Measurements from ENCODE around the gene PPHLN1. TPM values are rescaled to one million over a fixed set of nuclear protein-coding genes. Genes with fewer than 3 reads are reported as not detected.
A peak's percentile ranks its signal among the peaks of the same experiment; 100 is the strongest.

PPHLN1 gene
- polyA plus RNA-seq, 3 donors, result 40.7 to 74.8 (median 68.7) TPM

DNA sequence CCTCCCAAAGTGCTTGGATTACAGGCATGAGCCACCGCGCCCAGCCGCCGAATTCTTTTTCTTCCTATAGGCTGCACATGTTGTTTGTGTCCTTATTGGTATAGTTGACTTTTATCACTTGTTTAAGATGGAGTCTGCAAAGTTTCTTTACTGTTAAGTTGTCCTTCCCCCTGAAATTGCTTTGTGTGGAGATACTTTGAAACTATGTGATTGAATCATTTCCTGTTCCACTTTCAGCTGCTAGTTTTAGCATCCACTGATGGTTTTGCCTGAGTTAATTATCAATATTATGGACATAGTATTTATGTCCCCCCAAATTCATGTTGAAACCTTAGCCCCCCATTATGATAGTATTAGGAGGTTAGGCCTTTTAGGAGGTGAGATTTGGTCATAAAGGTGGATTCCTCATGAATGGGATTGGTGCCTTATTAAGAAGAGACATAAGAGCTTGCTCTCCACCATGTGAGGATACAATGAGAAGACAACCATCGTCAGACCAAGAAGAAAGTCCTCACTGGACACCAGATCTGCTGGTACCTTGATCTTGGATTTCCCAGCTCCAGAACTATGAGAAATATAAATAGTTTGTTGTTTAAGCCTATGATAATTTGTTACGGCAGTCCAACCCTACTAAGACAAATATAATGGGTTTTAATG, 34.9 kb downstream of the PPHLN1 start:
- no peak overlapping the region for H3K9ac ChIP-seq (ENCODE audit: insufficient read depth, low read length, poor library complexity, severe bottlenecking)
- TF ChIP-seq, protein P1, sequence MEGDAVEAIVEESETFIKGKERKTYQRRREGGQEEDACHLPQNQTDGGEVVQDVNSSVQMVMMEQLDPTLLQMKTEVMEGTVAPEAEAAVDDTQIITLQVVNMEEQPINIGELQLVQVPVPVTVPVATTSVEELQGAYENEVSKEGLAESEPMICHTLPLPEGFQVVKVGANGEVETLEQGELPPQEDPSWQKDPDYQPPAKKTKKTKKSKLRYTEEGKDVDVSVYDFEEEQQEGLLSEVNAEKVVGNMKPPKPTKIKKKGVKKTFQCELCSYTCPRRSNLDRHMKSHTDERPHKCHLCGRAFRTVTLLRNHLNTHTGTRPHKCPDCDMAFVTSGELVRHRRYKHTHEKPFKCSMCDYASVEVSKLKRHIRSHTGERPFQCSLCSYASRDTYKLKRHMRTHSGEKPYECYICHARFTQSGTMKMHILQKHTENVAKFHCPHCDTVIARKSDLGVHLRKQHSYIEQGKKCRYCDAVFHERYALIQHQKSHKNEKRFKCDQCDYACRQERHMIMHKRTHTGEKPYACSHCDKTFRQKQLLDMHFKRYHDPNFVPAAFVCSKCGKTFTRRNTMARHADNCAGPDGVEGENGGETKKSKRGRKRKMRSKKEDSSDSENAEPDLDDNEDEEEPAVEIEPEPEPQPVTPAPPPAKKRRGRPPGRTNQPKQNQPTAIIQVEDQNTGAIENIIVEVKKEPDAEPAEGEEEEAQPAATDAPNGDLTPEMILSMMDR (IDR thresholded peaks at IDR 0.05), result no peak
- Mint-ChIP-seq H3K9me3 (no peaks in the 10 kb centered on the region), H3K36me3 (peaks cover 34 to 36% of the 10 kb centered on the region in 2 donors), H3K4me3 (no peak overlapping the region), H3K27me3 (ENCODE audit: low read depth in 3 of 3) (no peaks in the 10 kb centered on the region), H3K4me1 (peaks cover 12% of the 10 kb centered on the region), H3K27ac (peak overlapping the region in 2 of 7 donors; percentile 26 to 36)
- H3K9me3 ChIP-seq (replicated peaks in 1 of 2; ENCODE audit: control insufficient read depth in 1 of 2, insufficient read depth in 1 of 2, low read length in 2 of 2), result no peaks in the 10 kb centered on the region
- H3K27ac ChIP-seq (ENCODE audit: low read depth in 1 of 2, low read length in 2 of 2), result no peak overlapping the region
- DNase-seq, result no peak
- no peaks in the 10 kb centered on the region for H3K4me1 ChIP-seq (ENCODE audit: control insufficient read depth in 1 of 2, insufficient read depth in 2 of 2, low read length in 2 of 2)
- no peak overlapping the region for H3K4me3 ChIP-seq (replicated peaks in 1 of 3; ENCODE audit: low read depth in 2 of 3, low read length in 3 of 3)
- WGBS (ENCODE audit: insufficient coverage), result 100% methylated on average over 1 of the region's 6 CpGs
- no peaks in the 10 kb centered on the region for H4K20me1 ChIP-seq (ENCODE audit: insufficient read depth, low read length)
- H3K27me3 ChIP-seq (ENCODE audit: control insufficient read depth in 2 of 2, insufficient read depth in 2 of 2, low read length in 2 of 2), result no peaks in the 10 kb centered on the region
- H3K36me3 ChIP-seq (replicated peaks in 1 of 2; ENCODE audit: control insufficient read depth in 1 of 2, insufficient read depth in 2 of 2, low read length in 2 of 2), result peaks cover 21 to 32% of the 10 kb centered on the region in 2 donors
- no peak overlapping the region for H2AFZ ChIP-seq (ENCODE audit: insufficient read depth, low read depth, low read length, poor library complexity, severe bottlenecking)
- H3K4me2 ChIP-seq (replicated peaks; ENCODE audit: extremely low read depth, low read length, poor library complexity, severe bottlenecking), result no peak overlapping the region
- intact Hi-C loops (cut with micrococcal nuclease), result no loop called here
- H3K79me2 ChIP-seq (ENCODE audit: insufficient read depth, low read length), result peaks cover 6% of the 10 kb centered on the region

DNA sequence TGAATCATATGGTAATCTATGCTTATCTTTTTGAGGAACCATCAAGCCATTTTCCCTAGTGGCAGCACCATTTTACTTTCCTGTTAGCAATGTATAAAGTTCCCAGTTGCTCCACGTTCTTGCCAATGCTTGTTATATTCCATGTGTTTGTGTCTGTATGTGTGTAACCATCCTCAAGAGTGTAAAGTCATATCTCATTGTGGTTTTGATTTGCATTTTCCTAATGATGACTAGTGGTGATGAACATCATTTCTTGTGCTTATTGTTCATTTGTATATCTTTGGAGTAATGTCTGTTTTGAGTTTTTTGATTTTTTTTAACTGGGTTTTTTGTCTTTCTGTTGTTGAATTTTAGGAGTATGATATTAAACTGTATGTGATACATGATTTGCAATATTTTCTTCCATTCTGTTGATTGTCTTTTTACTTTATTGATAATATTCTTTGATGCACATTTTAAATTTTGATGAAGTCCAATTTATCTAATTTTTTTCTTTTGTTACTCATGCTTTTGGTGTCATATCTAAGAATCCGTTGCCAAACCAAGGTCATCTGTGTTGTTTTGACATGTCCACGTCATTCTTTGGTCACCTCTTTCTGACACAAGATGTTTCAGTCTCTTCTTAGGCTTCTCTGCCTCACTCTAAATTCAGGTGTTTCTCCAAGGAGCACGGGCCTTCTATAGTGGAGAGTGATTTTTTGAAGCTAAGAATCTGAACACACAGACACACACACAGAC, 36.1 kb downstream of the PPHLN1 start:
- H3K4me1 Mint-ChIP-seq, result peaks cover 12% of the 10 kb centered on the region
- Histone ChIP-seq H3K4me2 (replicated peaks; ENCODE audit: extremely low read depth, low read length, poor library complexity, severe bottlenecking) (no peak overlapping the region), H4K20me1 (ENCODE audit: insufficient read depth, low read length) (no peaks in the 10 kb centered on the region), H3K79me2 (ENCODE audit: insufficient read depth, low read length) (peaks cover 3% of the 10 kb centered on the region), H3K9ac (ENCODE audit: insufficient read depth, low read length, poor library complexity, severe bottlenecking) (no peak overlapping the region), H3K4me3 (replicated peaks in 1 of 3; ENCODE audit: low read depth in 2 of 3, low read length in 3 of 3) (no peak overlapping the region), H3K9me3 (replicated peaks in 1 of 2; ENCODE audit: control insufficient read depth in 1 of 2, insufficient read depth in 1 of 2, low read length in 2 of 2) (no peaks in the 10 kb centered on the region), H2AFZ (ENCODE audit: insufficient read depth, low read depth, low read length, poor library complexity, severe bottlenecking) (no peak overlapping the region), H3K4me1 (ENCODE audit: control insufficient read depth in 1 of 2, insufficient read depth in 2 of 2, low read length in 2 of 2) (no peaks in the 10 kb centered on the region), H3K27me3 (ENCODE audit: control insufficient read depth in 2 of 2, insufficient read depth in 2 of 2, low read length in 2 of 2) (no peaks in the 10 kb centered on the region), H3K27ac (ENCODE audit: low read depth in 1 of 2, low read length in 2 of 2) (no peak overlapping the region), H3K36me3 (replicated peaks in 1 of 2; ENCODE audit: control insufficient read depth in 1 of 2, insufficient read depth in 2 of 2, low read length in 2 of 2) (peaks cover 13 to 20% of the 10 kb centered on the region in 2 donors)
- WGBS (ENCODE audit: insufficient coverage), result 100% methylated on average over 1 of the region's 4 CpGs
- H3K27ac Mint-ChIP-seq, result peak overlapping the region in 1 of 7 donors; percentile 50
- DNase-seq, result no peak
- TF ChIP-seq, protein P1 (IDR thresholded peaks at IDR 0.05), result no peak
- H3K27me3 Mint-ChIP-seq (ENCODE audit: low read depth in 3 of 3), result no peaks in the 10 kb centered on the region
- intact Hi-C loops (cut with micrococcal nuclease), result no loop called here
- H3K9me3 Mint-ChIP-seq, result no peaks in the 10 kb centered on the region
- H3K4me3 Mint-ChIP-seq, result no peak overlapping the region
- peaks cover 27 to 31% of the 10 kb centered on the region in 2 donors for H3K36me3 Mint-ChIP-seq
